Mucosa of stomach (tissue), 1 donor: ENCODE results near the gene TCP10L.

Source experiments
- H3K27me3 ChIP-seq: one replicate; pipeline ENCODE4 v1.7.0; 2013; ENCODE audit warnings: mild to moderate bottlenecking, low read length; ENCODE audit not compliant: control insufficient read depth, insufficient read depth
- H3K36me3 ChIP-seq: one replicate; pipeline ENCODE4 v1.7.0; 2013; ENCODE audit warnings: low read length; ENCODE audit not compliant: control insufficient read depth, insufficient read depth
- H3K4me1 ChIP-seq: one replicate; pipeline ENCODE4 v1.7.0; 2013; ENCODE audit warnings: mild to moderate bottlenecking, low read length; ENCODE audit not compliant: control insufficient read depth, insufficient read depth
- H3K4me3 ChIP-seq: one replicate; pipeline ENCODE4 v1.7.0; 2013; ENCODE audit warnings: low read length
- H3K9ac ChIP-seq: one replicate; pipeline ENCODE4 v1.7.0; 2013; ENCODE audit warnings: mild to moderate bottlenecking, low read length, moderate library complexity
- H3K9me3 ChIP-seq: one replicate; pipeline ENCODE4 v1.7.0; 2013; ENCODE audit warnings: mild to moderate bottlenecking, low read length, moderate library complexity; ENCODE audit not compliant: control insufficient read depth
- donor health status: Pancreatic carcinoma.

The TCP10L gene

GRCh38 chr21:32581732-32582131, 3.6 kb downstream of the TCP10L start:
- Histone ChIP-seq H3K4me3 (no peak overlapping the region), H3K9ac (no peak overlapping the region), H3K27me3 (no peaks in the 10 kb centered on the region), H3K9me3 (no peaks in the 10 kb centered on the region), H3K36me3 (no peaks in the 10 kb centered on the region), H3K4me1 (no peaks in the 10 kb centered on the region)

- H3K4me1 ChIP-seq = no peaks in the 10 kb centered on the region
- no peaks in the 10 kb centered on the region for H3K27me3 ChIP-seq
- no peak overlapping the region for H3K4me3 ChIP-seq
Observed at GRCh38 chr21:32580949-32581348, 4.4 kb downstream of the TCP10L start.

GRCh38 chr21:32578107-32578691, 7.1 kb downstream of the TCP10L start:
- H3K9me3 ChIP-seq = no peaks in the 10 kb centered on the region

More at GRCh38 chr21:32580949-32581348, 4.4 kb downstream of the TCP10L start:
- no peaks in the 10 kb centered on the region for H3K9me3 ChIP-seq
- no peak overlapping the region for H3K9ac ChIP-seq
- H3K36me3 ChIP-seq = no peaks in the 10 kb centered on the region

GRCh38 chr21:32576011-32576410, 9.3 kb downstream of the TCP10L start:
- Histone ChIP-seq H3K4me1 (peaks cover 8% of the 10 kb centered on the region), H3K36me3 (no peaks in the 10 kb centered on the region), H3K4me3 (no peak overlapping the region), H3K9ac (no peak overlapping the region), H3K27me3 (no peaks in the 10 kb centered on the region), H3K9me3 (no peaks in the 10 kb centered on the region)

More at GRCh38 chr21:32578107-32578691, 7.1 kb downstream of the TCP10L start:
- no peak overlapping the region for H3K4me3 ChIP-seq
- no peaks in the 10 kb centered on the region for H3K4me1 ChIP-seq
- no peaks in the 10 kb centered on the region for H3K36me3 ChIP-seq
- no peaks in the 10 kb centered on the region for H3K27me3 ChIP-seq
- no peak overlapping the region for H3K9ac ChIP-seq

- Histone ChIP-seq H3K36me3 (no peaks in the 10 kb centered on the region), H3K4me1 (peaks cover 8% of the 10 kb centered on the region), H3K4me3 (no peak overlapping the region), H3K27me3 (no peaks in the 10 kb centered on the region), H3K9ac (no peak overlapping the region), H3K9me3 (no peaks in the 10 kb centered on the region)
Observed at GRCh38 chr21:32574946-32575925, 10.1 kb downstream of the TCP10L start.

- Histone ChIP-seq H3K36me3 (no peaks in the 10 kb centered on the region), H3K27me3 (no peaks in the 10 kb centered on the region), H3K9me3 (no peaks in the 10 kb centered on the region), H3K4me1 (peaks cover 12% of the 10 kb centered on the region), H3K4me3 (no peak overlapping the region), H3K9ac (peak overlapping the region; percentile 57)
Observed at GRCh38 chr21:32572574-32573420, 12.5 kb downstream of the TCP10L start.

GRCh38 chr21:32570456-32570855, 14.9 kb downstream of the TCP10L start:
- Histone ChIP-seq H3K4me3 (no peak overlapping the region), H3K9me3 (no peaks in the 10 kb centered on the region), H3K4me1 (peaks cover 12% of the 10 kb centered on the region), H3K9ac (no peak overlapping the region), H3K36me3 (no peaks in the 10 kb centered on the region), H3K27me3 (no peaks in the 10 kb centered on the region)

- H3K4me1 ChIP-seq = peaks cover 12% of the 10 kb centered on the region
- H3K9me3 ChIP-seq = no peaks in the 10 kb centered on the region
- peak overlapping the region; percentile 51 for H3K4me3 ChIP-seq
- peak overlapping the region; percentile 75 for H3K9ac ChIP-seq
- no peaks in the 10 kb centered on the region for H3K27me3 ChIP-seq
- H3K36me3 ChIP-seq = no peaks in the 10 kb centered on the region
Observed at GRCh38 chr21:32569261-32570230, 15.8 kb downstream of the TCP10L start.

- H3K9me3 ChIP-seq = no peaks in the 10 kb centered on the region
- H3K27me3 ChIP-seq = no peaks in the 10 kb centered on the region
Observed at GRCh38 chr21:32567626-32568025, 17.7 kb downstream of the TCP10L start.

GRCh38 chr21:32566741-32567389, 18.5 kb downstream of the TCP10L start:
- Histone ChIP-seq H3K27me3 (no peaks in the 10 kb centered on the region), H3K9ac (no peak overlapping the region), H3K4me1 (peaks cover 4% of the 10 kb centered on the region), H3K36me3 (no peaks in the 10 kb centered on the region), H3K9me3 (no peaks in the 10 kb centered on the region), H3K4me3 (no peak overlapping the region)

More at GRCh38 chr21:32567626-32568025, 17.7 kb downstream of the TCP10L start:
- no peaks in the 10 kb centered on the region for H3K36me3 ChIP-seq
- peaks cover 8% of the 10 kb centered on the region for H3K4me1 ChIP-seq
- H3K4me3 ChIP-seq = no peak overlapping the region
- no peak overlapping the region for H3K9ac ChIP-seq
